Bladder microvascular endothelial cell (primary cell): Measurements from ENCODE around the gene IDNK. TPM values are rescaled to one million over a fixed set of nuclear protein-coding genes. Genes with fewer than 3 reads are reported as not detected.

Source experiments
- total RNA-seq: library from RNA; depleted of rRNA; stranded (reverse); fragments of >200 nt; gene quantifications from 2 replicates; pipeline ENCODE4 v1.2.3, GENCODE V29; 2014

Gene IDNK
- 5.0 and 7.1 TPM in 2 replicates for total RNA-seq

GRCh38 chr9:83622939-83623678 is at the start of gene IDNK:
Gene IDNK (plus strand): TSS chr9:83623143. CDS start chr9:83623172, 29 bp downstream.

Other genes with a start within 250 kb of the IDNK start
- 2.2 and 3.2 TPM in 2 replicates for gene FRMD3, start 84.7 kb upstream of the IDNK start, total RNA-seq
- 65.1 and 146 TPM in 2 replicates for gene UBQLN1, start 84.8 kb downstream of the IDNK start, total RNA-seq
- gene GKAP1, start 194.6 kb downstream of the IDNK start, total RNA-seq, result 1.3 and 1.9 TPM in 2 replicates